ENCODE measurements around the gene WWOX.

- TF ChIP-seq CTCF (IDR thresholded peaks at IDR 0.05 in 8 of 11, conservative IDR thresholded peaks at IDR 0.05 in 3 of 11) (no peak), POLR2A (IDR thresholded peaks at IDR 0.05) (no peak), POLR2AphosphoS5 (IDR thresholded peaks at IDR 0.05) (no peak)
These were observed 192.8 kb downstream of the WWOX start for GRCh38 chr16:78292086-78292843.
